NCI-H345 treated with DMSO at 0.1 percent for 48 hours (cell line): ENCODE data around the gene TMEM120A.
A peak's percentile ranks its signal among the peaks of the same experiment; 100 is the strongest.

ENCODE experiments used
- DNase-seq: peaks from one replicate; lab custom pipeline; 2025; ENCODE audit not compliant: unreplicated experiment; lab: John Stamatoyannopoulos, UW

TMEM120A gene

DNA sequence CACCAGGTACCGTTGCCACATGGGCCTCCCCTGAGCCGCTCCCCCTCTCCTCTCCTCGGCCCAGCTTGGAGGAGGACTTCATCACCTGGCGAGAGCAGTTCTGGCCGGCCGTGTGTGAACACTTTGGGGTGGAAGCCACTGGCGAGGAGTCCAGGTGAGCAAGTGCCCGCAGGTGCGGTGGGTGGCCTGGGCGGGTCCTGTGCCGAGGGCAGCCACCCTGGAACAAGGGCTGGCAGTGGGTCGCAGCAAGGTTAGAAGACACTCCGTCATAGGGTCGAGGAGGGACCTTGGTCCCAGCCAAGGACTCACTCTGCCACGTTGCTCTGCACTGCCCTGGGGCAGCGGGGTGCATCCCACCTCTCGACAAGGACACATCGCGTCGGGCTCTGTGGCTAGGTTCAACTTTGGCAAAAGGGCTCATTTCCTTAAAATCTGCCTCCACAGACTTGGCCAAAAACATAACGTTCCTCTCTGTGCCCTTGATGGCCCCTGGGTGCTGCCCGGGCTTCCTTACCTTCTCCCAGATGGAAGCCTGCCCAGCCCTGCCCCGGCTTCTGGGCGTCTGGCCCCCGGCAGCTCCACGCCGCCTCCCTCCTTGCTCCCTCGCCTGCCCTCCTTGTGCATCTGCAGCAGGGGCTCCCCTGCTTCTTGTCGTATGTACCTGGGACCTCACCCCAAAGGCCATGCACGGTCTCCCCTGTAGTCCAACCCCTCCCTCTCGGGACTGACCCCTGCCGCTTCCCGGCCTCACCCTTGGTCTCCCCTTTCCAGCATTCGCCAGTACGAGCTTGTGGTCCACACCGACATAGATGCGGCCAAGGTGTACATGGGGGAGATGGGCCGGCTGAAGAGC lies 12.7 kb downstream of the TMEM120A start:
- no peak for DNase-seq

DNA sequence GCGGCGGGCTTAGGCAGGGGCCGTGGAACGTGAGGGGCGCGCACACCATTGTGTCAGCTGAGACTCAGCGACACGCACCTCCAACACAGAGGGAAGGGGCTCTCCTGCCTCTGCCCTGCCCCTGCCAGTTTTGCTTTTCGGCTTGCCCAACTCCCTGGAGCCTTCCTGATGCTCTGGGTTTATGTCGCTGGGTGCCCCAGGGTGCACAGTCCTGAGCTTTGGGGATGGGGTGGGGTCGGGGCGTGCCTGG lies 13.3 kb downstream of the TMEM120A start:
- DNase-seq, result no peak

DNA sequence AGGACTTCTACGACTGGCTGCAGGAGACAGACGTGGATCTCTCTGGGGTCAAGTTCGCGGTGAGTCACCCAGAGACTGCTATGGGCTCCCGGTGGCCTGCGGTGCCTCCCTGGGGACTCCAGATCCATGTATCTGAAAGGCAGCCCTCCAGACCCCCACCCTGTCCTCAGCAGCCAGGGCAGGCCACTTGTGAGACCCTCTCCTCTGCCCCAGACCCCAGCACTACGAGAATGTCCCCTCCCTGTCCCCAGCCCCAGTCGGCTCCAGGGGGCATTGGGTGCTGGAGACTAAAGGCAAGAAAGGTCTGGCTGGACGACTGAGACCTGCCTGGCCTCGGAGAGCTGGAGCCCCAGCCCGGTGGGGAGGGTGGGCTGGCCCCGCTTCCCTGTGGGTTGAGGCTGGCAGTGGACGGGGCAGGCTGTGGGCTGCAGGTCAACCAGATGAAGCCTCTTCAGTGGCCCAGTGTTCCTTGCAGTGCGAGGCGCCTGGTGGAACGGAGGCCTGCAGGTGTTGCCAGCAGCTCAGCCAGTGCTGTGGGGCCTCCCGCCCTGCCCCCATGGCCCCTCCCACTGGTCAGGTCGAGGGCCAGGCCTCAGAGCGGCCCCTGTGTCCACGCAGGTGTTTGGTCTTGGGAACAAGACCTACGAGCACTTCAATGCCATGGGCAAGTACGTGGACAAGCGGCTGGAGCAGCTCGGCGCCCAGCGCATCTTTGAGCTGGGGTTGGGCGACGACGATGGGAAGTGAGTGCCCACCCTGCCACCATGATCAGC lies 13.8 kb downstream of the TMEM120A start:
- no peak for DNase-seq

DNA sequence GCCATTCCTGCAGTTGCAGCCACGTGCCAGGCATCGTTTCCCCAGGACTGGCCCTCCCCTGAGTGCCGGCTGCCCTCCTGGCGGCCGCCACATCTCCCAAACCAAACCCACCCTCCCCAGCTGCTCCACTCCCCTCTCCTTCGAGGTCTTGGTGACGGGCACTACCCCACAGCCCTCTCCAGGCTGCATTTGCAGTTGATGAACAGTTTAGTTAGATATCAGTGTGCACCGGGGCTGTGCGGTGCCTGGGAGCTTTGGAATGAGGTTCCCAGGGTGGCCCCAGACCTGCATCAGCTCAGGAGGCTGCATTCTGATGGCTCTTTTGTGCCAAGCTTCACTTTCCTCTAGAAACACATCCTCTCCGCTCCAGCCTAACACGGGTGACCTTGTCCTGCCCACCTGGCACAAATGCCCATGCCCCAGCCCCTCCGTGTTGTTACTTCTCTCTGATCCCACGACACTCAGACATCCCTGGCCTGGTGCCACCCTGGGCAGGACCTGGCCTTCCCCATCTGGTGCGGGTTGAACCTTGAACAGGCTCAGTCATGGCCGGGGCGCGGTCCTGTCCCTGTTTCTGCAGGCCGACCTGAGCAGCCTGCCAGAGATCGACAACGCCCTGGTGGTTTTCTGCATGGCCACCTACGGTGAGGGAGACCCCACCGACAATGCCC lies 14.5 kb downstream of the TMEM120A start:
- no peak for DNase-seq

DNA sequence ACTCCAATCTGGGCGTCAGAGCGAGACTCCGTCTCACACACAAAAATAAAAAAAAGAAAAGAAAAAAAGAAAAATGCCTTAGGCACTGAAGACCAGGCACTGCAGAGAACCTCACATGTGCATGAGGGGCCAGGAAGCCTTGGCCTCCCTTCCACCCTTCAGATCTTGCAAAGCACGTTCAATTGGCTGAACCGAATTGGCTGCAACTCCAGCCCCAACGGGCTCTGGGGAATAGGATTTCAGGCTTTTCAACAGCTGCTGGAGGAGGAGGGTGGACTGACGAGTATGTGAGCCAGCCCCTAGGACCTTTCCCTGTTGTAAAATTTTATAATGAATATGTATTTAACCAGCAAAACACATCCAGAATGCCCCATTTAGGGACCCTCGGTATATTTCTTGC lies 16.7 kb downstream of the TMEM120A start:
- no peak for DNase-seq

DNA sequence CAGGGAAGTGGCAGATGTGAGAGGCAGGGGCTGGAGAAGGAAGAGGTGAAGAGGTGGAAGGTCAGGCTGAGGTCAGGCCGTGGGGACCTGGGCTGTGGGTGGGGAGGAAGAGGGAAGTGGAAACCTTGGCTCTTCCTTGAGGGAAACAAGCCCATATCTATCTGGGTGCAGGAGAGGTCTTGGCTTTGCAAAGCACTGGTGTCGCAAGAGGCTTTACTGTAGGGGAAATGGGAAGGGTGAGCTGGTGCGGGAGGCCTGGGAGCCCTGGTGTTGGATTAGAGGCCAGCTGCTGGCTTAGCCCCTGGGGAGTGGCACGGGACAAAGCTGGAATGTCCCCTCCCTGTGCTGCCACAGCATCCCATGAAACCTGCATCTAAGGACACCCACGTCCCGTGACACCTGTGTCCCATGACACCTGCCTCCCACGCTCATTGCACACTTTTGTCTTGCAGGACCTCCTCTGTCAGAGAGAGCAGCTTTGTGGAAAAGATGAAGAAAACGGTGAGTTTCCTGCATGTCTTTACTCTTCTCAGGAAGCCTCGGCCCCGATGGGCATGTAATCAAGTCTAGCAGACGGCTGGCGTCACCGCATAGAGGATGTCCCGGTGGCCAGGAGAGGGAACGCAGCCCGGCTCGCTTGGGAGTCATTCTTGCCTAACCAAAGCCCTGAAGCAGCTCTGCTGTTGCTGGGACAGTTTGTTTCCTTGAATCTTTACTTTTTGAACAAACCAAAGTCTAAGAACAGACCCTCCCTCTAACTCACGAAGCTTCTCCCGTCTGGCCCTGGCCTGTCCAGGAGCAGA lies 22.2 kb downstream of the TMEM120A start:
- DNase-seq, result no peak

DNA sequence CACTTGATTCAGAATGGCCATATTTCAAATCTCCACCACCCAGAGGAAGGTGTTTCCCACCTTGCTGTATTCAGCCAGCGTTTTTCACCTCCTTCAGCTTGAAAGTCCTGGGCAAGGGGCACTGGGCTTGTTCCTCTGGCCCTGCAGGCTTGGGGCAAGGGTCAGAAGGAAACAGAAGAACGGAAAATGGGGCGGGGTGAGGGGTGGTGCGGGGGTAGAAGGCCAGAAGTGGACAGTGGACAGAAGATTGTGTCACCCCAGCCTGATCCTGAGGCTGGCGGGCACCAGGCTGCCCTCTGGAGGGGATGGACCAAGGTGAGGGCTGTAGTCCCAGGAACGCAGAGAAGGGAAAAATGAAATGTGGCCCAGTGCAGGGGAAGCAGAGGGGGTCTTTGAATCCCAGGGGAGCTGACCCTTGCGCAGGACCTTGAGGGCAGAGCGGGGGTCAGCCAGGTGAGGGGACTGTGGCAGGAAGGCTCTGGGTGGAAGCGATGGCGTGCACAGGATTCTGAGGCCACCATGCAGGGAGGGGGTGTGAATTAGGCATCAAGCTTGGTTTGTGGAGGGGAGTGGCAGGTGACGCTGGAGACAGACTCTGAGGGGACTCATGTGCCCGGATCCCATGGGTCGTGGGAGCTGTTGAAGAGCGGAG lies 23.0 kb downstream of the TMEM120A start:
- DNase-seq, result no peak

DNA sequence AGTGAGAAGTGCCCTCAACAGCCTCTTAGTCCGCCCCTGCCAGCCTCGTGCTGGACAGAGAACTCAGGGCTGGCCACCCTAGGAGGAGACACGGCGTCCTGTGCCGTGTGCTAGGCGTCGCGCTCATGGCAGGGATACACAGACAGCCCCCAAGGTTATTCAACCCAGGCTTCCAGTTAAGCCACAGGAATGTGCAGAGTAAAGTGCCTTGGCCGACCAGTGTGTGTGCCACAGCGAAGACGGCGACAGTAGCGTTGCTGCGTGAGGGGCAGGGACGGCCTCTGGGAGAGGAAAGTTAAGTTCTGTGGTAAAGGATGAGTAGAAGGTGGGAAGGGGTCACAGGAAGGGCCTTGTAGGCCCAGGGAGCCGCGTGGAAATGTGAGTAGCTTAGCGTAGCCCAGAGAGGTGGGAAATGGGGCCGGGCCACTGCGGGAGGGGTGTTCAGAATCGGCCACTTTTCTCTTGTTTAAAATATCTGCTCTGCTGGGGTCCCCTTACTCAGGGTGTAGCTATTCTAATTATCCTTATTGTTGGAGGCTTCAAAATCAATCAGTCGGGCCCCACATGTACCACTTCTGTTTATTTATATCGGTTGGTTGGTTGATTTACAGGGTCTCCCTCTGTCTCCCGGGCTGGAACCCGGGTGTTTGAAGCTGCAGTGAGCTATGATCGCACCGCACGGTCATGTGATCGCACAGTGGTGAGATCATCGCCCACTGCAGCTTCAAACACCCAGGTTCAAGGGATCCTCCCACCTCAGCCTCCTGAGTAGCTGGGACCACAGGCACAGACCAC lies 24.5 kb downstream of the TMEM120A start:
- no peak for DNase-seq

DNA sequence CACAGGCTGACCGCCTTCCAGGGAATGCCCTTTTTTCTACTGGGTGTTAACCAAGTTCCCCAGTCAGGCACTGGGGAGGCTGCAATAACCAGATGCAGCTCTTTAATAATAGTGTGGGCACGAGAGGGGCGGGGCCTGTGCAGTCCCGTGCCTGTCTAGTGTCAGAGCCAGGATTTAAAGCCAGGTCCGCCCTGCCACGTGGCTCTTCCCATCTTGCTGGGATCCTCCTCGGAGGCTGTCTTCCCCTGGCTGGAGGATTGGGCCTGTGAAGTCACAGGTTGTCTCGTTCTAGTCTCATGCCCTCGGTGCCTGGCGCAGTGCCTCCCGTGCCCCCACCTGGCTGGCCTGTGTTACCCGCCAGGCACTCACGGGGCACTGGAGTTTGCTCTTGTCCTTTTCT lies 25.2 kb downstream of the TMEM120A start:
- DNase-seq, result no peak

DNA sequence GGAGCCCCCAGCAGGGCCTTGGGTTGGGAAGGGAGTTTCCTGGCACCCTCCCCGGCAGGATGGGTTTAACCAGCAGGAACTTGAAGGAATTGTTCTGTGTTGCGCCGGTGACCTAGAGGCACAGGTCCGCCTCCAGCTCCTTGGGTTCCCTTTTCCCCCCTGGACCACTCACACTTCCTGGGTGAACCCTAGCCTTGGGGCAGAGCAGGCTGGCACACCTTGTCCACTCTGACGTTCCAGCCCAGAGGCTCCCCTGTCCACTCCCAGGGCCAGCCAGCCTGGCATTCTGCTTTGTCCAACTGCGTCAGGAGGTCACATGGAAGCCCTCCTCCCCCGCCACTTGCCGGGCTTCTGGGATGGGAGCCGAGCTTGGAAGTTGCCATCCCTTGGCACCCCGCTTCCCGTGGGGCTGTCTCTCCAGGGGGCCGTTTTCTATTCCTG lies 25.8 kb downstream of the TMEM120A start:
- no peak for DNase-seq

DNA sequence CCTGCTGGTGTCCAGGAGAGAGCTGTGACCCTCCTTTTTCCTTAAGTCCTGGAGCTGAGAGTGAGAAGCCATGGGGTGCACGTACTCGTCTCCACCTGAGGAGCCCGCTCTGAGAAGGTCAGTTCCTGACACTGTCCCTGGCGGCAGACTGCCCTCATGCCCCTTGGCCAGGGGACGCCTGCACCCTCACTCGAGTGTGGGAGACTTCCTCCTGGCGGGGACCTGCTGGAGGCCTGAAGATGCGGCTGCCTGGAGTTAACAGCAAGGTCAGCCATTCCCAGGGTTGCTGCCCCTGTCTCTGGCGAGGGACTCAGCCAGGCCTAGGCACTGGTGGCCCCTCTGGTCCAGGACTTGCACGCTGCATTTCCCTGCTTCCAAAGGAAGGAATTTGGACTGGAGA lies 26.4 kb downstream of the TMEM120A start:
- DNase-seq, result no peak

DNA sequence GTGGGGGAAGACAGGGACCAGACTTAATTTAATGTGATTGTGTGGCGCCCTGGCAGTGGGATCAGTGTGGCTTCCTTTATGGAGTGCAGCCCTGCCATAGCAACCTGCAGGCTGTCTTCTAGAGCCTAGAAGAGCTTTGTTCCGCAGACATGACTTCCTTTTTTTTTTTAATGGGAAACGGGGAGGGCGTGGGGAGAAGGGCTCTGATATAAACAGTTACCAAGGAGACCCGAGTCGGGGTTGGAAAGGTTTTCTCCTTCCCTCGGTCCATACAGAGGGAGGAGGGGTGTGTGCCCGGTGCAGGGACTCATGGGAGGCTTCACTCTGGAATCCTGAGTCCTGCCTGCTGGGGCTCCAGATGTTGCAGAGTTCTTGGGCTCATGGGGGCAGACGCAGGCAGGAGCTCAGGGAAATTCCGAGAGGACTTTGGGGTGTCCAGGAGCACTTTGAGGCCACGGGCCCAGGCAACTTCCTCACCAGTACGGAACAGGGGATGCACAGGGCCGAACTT lies 26.9 kb downstream of the TMEM120A start:
- DNase-seq, result no peak

DNA sequence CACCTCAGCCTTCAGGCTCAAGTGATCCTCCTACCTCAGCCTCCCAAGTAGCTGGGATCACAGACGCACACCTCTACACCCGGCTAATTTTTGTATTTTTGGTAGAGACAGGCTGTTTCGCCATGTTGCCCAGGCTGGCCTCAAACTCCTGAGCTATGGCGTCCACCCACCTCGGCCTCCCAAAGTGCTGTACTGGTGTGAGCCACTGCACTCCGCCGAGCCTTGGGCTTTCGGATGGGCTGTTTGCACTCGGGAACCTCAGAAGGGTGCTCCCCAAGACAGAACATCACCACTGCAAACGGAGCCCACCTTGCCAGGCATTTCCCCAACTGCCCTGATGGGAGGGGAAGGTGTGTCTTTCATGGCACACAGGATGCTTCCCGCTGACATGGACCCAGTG lies 27.3 kb downstream of the TMEM120A start:
- no peak for DNase-seq

DNA sequence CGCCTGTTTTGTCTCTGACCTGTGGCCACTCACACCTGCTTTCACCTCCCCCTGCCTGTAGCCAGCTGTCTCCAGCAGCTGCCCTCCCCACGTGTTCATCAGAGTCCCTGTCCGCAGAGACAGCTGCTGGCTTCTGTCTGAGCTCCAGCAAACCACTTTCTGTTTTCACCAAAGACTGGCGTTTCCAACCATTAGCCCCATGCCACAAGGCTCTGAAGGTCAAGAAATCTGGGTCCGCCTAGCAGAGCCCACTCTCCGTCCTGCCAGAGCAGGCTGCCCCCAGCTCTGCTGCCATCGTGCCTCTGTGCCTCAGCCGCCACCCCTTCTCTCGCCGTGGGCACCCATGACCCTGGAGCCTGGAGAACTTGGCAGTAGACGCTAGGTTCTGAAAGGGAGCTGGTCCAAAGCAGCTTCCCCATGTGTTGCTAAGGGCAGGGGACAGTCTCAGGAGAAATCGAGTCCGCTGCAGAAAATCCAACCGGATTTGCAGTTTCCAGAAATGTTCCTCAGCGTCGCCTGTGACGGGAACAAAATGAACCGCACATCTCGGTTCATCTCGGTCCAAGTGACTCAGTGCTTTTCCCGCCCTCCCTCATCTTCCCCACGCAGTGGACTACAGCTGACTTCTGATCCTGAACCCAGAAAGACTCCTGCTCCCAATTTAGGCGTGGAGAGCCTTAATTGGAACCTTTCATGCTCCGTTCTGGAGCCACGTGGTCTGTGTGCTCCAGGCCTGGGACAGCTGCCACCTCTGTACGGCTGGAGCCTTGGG lies 28.0 kb downstream of the TMEM120A start:
- peak; percentile 21 for DNase-seq

DNA sequence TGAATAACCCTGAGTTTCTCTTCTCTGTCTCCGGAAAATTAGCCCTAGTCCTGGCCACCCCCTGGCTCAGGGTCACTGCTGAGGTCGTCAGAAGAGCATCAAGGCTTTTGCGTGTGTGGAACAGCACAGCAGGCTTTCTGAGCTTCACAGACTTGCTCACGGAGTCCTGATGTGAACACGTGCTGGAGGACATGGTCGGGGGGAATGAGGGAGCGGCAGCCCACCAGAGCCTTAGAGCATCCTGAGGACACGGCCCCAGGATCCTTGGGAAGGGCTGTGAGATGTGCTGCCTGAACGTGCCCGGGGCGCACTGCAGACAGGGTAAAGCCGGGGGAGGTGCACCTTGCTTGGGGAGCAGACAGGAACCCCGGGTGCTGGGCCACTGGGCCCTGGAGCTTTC lies 28.8 kb downstream of the TMEM120A start:
- DNase-seq, result no peak

DNA sequence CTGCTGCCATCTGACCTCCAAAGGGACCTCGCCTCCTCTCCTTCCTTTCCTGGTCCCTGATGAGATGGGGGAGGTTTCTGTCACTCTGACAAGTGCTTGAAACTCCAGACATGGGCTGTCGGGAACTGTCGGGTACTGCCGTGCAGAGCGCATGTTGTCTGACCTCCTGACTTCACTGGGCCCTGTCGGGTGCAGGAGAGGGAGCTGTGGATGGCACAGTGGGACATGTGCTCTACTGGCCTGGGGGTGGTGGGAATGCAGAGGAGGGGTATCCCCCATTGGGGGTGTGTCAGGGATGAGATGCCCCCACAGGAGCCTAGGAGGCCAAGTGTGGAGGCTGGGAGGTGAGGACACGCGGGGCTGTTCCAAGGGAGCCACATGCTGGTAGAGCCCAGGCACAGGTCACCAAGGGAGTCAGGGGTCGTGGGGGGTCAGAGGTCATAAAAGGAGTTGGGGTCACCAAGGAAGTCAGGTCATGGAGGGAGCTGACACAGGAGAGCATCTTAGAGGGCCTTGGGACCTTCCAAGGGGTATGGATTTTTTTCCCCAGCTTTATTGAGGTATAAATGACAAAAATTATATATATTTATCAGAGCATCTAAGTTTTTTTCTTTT lies 30.9 kb downstream of the TMEM120A start:
- no peak for DNase-seq

DNA sequence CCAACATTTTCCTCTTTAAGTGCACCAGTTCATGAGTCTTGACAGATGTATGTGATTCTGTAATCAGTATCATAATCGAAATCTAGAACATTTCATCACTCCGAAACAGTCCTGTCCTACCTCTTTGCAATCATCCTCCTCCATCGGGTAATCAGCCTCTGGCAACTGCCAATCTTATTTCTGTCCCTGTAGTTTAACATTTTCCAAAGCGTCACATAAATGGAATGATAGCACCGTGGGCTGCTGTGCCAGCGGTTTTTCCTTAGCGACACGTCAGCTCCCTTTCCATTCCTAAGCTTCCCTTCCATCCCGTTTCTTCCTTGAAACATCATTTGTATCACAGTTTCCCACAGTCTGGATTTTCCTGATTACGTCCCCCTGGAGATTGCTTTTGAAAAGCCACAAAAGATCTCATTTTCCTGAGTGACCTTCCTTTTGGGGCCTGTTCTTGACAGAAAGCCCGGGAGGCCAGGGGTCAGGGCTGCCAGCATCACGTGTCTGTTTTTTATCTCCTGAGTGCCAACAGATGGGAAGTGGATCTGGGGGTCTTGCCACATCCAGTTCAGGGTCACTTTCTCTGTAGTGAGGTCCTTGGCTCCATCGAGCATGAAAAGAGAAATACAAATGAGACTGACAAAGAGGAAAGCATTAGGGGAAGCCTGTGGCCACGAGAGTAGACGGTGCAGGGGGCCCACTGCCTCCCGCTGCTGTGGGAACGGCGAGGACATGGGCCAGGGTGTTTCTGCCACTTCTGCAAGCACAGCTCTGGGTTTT lies 31.6 kb downstream of the TMEM120A start:
- no peak for DNase-seq

DNA sequence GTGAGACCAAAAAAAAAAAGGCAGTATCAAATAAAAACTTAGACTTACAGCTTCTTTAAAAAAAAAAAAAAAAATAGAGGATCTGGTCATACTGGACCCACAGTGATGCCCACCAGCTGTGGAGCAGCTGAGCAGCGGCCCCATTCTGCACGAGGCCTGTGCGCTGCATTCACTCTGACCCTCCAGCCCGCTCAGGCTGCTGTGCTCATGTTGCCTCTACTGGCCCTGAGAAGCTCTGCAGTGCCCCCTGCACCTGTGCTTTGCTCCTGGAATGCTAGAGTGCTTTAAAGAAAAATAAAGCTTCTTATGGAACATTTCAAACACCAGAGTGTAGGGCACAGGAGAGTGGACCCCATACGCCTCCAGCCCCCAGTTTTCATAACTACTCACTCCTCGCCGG lies 33.2 kb downstream of the TMEM120A start:
- DNase-seq, result no peak
